Muscle layer of duodenum (tissue), 2 donors: Measurements from ENCODE around the gene TSPAN33.
A peak's percentile ranks its signal among the peaks of the same experiment; 100 is the strongest.
"Not testable (repeated sequence)": the region's sequence is repeated elsewhere in the genome, so short reads cannot be mapped to it uniquely, and the experiment has no call there.

Experiments
- H3K27ac ChIP-seq: one replicate; pipeline ENCODE4 v1.7.0; 2013; ENCODE audit warnings: mild to moderate bottlenecking, low read length
- H3K27me3 ChIP-seq: one replicate; pipeline ENCODE4 v1.7.0; 2013; ENCODE audit warnings: low read depth, mild to moderate bottlenecking, control low read depth, low read length
- H3K36me3 ChIP-seq, 2 donors: one replicate each; pipeline ENCODE4 v1.7.0; 2013; ENCODE audit warnings: low read length in 2 of 2, control low read depth in 1 of 2, mild to moderate bottlenecking in 1 of 2; ENCODE audit not compliant: insufficient read depth in 2 of 2, control insufficient read depth in 1 of 2
- H3K4me1 ChIP-seq, 2 donors: one replicate each; pipeline ENCODE4 v1.7.0; 2013; ENCODE audit warnings: low read length in 2 of 2, mild to moderate bottlenecking in 2 of 2, control low read depth in 1 of 2, moderate library complexity in 1 of 2; ENCODE audit not compliant: insufficient read depth in 2 of 2, control insufficient read depth in 1 of 2
- H3K4me3 ChIP-seq, 2 donors: one replicate each; pipeline ENCODE4 v1.7.0; 2013; ENCODE audit warnings: low read length in 2 of 2, low read depth in 1 of 2, mild to moderate bottlenecking in 1 of 2
- H3K9me3 ChIP-seq, 2 donors: one replicate each; pipeline ENCODE4 v1.7.0; 2013; ENCODE audit warnings: low read length in 2 of 2, control low read depth in 1 of 2, mild to moderate bottlenecking in 1 of 2; ENCODE audit not compliant: control insufficient read depth in 1 of 2
- donor health status: healthy.

Gene TSPAN33

DNA sequence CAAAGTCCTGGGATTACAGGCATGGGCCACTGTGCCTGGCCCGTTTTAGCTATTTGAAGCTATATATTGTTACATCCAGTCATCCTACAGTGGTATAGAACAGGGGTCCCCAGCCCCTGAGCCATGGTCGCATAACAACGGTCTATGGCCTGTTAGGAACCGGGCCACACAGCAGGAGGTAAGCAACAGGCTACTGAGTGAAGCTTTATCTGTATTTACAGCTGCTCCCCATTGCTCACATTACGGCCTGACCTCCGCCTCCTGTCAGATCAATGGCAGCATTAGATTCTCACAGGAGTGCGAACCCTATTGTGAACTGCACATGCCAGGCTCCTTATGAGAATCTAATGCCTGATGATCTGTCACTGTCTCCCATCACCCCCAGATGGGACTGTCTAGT is 26.3 kb upstream of the TSPAN33 start:
- Histone ChIP-seq H3K27me3 (no peaks in the 10 kb centered on the region), H3K4me1 (no peaks in the 10 kb centered on the region), H3K27ac (no peak overlapping the region), H3K36me3 (no peaks in the 10 kb centered on the region), H3K9me3 (peaks cover 0 to 5% of the 10 kb centered on the region in 2 donors), H3K4me3 (no peak overlapping the region)

DNA sequence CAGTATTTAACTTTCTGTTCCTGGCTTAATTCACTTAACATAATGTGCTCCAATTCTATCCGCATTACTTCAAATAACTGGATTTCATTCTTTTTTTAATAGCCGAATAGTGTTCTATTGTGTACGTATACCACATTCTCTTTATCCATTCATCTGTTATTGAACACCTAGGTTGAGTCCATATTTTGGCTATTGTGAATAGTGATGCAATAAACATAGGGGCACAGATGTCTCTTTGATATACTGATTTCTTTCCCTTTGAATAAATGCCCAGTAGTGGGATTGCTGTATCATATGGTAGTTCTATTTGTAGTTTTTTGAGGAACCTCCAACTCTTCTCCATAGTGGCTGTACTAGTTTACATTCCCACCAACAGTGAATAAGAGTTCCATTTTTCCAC is 25.5 kb upstream of the TSPAN33 start:
- Histone ChIP-seq H3K27ac (no peak overlapping the region), H3K4me3 (no peak overlapping the region), H3K36me3 (no peaks in the 10 kb centered on the region), H3K9me3 (peaks cover 0 to 5% of the 10 kb centered on the region in 2 donors), H3K27me3 (no peaks in the 10 kb centered on the region), H3K4me1 (no peaks in the 10 kb centered on the region)

DNA sequence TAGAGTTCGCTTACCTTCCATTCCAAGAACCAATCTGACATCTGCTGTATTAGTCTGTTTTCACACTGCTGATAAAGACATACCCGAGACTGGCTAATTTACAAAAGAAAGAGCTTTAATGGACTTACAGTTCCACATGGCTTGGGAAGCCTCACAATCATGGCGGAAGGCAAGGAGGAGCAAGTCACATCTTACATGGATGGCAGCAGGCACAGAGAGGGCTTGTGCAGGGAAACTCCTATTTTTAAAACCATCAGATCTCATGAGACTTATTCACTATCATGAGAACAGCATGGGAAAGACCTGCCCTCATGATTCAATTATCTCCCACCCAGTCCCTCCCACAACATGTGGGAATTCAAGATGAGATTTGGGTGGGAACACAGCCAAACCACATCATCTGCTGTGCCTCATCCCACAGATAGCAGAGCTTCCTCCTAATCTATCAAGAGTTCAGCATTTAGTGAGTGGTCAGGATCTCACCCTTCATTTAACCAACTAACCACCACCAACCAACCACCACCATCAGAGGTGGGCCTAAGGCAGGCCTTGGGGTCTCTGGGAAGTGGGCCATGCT is 22.9 kb upstream of the TSPAN33 start:
- not testable (repeated sequence) for H3K27ac ChIP-seq, H3K36me3 ChIP-seq, H3K9me3 ChIP-seq, H3K27me3 ChIP-seq, H3K4me1 ChIP-seq, H3K4me3 ChIP-seq

DNA sequence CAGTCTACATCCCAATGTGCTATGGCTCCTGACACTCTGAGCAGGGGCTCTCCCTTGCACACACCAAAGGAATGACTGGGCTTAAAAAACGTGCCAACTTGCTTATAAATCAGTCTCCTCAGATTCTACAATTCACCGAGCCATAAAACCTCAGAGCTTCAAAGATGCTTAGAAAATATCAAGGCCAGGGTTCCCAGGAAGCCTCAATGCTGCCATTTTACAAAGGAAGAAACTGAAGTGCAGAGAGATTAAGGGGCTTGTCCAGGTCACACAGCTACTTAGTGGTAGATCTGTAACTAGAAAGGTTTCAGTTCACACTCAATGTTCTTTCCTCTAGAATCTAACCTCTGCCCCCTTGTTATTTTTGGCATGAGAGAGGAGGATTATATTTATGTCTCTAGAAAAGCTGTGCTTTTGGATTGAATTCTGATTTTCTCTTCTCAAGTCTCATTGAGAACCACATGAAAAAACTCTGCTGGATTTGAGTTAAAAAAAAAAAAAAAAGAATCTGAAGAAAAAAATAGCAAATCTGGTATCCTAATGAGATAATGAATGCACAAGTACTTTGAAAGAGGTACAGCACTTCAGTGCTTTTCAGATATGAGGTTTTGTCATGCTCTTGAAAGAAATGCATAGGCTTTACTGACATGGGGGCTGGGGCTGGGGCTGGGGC is 22.3 kb upstream of the TSPAN33 start:
- H3K27ac ChIP-seq, result no peak overlapping the region
- no peak overlapping the region for H3K4me3 ChIP-seq
- H3K4me1 ChIP-seq, result no peaks in the 10 kb centered on the region
- no peaks in the 10 kb centered on the region for H3K9me3 ChIP-seq
- no peaks in the 10 kb centered on the region for H3K36me3 ChIP-seq
- H3K27me3 ChIP-seq, result no peaks in the 10 kb centered on the region

DNA sequence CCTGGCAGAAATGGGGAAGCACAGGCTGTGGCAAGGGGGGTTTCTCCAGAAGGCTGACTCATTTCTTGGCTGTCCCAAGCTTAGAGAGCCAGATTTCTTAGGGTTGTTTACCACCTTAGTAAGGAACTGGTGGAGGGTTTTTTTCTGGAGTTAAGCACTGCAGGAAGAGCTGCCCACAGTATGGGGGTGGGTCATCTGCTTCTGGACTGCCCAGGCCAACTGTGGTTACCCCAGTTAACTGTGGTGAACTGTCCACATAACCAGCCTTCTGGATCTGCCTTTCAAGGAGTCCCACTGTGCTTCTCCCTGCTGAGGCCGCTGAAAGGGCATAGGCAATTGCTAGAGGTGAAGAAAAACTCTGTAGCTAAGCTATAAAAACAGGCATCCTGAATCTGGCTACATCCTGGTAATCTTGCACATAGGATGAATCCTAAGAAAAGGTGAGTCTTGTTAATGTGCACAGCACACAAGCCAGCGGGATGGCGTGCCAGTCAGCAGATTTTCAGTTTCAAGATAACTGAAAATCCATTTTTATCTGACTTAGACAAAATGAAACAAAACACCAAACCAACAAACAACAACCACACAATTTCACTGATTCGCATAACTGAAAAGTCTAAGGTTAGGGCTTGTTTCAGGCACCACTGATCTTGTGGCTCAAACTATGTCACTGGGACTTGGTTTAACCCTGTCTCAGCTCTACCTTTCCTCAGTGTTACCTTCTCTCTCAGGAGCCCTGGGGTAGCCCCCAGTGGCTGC is 21.6 kb upstream of the TSPAN33 start:
- Histone ChIP-seq H3K4me1 (no peaks in the 10 kb centered on the region), H3K27ac (no peak overlapping the region), H3K27me3 (no peaks in the 10 kb centered on the region), H3K9me3 (no peaks in the 10 kb centered on the region), H3K36me3 (no peaks in the 10 kb centered on the region), H3K4me3 (no peak overlapping the region)

DNA sequence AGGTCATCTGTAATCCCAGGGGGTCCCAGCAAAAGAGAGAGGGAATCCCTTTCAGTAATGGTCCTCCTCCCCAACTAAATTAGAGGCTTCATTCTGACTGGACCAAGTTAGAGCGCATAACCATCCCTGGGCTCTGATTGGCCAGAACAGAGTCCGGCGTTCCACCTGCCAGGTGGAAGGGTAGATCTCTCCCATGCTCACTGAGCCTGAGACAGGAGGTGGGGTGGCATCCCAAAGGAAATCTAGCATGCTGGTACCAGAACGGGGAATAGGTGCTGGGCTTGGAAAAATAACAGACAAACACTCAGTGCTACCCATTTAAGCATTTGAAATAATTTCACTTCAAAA is 21.0 kb upstream of the TSPAN33 start:
- H3K4me3 ChIP-seq, result no peak overlapping the region
- H3K36me3 ChIP-seq, result no peaks in the 10 kb centered on the region
- H3K9me3 ChIP-seq, result no peaks in the 10 kb centered on the region
- H3K27me3 ChIP-seq, result no peaks in the 10 kb centered on the region
- H3K27ac ChIP-seq, result no peak overlapping the region
- H3K4me1 ChIP-seq, result no peaks in the 10 kb centered on the region

DNA sequence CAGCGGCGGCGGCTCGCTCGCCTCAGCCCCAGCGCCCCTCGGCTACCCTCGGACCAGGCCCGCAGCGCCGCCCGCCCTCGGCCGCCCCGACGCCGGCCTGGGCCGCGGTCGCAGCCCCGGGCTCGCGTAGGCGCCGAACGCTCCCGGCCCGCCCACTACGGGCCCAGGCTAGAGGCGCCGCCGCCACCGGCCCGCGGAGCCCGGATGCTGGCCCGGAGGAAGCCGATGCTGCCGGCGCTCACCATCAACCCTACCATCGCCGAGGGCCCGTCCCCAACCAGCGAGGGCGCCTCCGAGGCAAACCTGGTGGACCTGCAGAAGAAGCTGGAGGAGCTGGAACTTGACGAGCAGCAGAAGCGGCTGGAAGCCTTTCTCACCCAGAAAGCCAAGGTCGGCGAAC is 18.2 kb upstream of the TSPAN33 start:
- no peak overlapping the region for H3K27ac ChIP-seq
- H3K27me3 ChIP-seq, result no peaks in the 10 kb centered on the region
- no peaks in the 10 kb centered on the region for H3K9me3 ChIP-seq
- no peak overlapping the region for H3K4me3 ChIP-seq
- H3K36me3 ChIP-seq, result no peaks in the 10 kb centered on the region
- no peaks in the 10 kb centered on the region for H3K4me1 ChIP-seq

DNA sequence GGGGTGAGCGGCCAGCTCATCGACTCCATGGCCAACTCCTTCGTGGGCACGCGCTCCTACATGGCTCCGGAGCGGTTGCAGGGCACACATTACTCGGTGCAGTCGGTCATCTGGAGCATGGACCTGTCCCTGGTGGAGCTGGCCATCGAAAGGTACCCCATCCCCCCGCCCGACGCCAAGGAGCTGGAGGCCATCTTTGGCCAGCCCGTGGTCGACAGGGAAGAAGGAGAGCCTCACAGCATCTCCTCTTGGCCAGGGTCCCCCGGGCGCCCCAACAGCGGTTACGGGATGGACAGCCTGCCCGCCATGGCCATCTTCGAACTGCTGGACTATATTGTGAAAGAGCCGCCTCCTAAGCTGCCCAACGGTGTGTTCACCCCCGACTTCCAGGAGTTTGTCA is 17.4 kb upstream of the TSPAN33 start:
- Histone ChIP-seq H3K36me3 (no peaks in the 10 kb centered on the region), H3K9me3 (no peaks in the 10 kb centered on the region), H3K27ac (no peak overlapping the region), H3K4me1 (no peaks in the 10 kb centered on the region), H3K4me3 (no peak overlapping the region), H3K27me3 (no peaks in the 10 kb centered on the region)

DNA sequence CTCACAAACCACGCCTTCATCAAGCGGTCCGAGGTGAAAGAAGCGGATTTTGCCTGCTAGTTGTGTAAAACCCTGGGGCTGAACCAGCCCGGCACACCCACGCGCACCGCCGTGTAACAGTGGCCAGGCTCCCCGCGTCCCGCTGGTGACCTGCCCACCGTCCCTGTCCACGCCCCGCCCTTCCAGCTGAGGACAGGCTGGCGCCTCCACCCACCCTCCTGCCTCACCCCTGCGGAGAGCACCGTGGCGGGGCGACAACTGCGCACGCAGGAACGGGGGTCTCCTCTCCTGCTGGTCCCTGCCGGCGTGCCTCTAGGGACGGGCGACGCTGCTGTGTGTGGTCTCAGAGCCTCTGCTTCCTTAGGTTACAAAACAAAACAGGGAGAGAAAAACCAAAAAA is 16.9 kb upstream of the TSPAN33 start:
- no peaks in the 10 kb centered on the region for H3K4me1 ChIP-seq
- H3K9me3 ChIP-seq, result no peaks in the 10 kb centered on the region
- no peaks in the 10 kb centered on the region for H3K27me3 ChIP-seq
- no peak overlapping the region for H3K4me3 ChIP-seq
- no peak overlapping the region for H3K27ac ChIP-seq
- no peaks in the 10 kb centered on the region for H3K36me3 ChIP-seq

DNA sequence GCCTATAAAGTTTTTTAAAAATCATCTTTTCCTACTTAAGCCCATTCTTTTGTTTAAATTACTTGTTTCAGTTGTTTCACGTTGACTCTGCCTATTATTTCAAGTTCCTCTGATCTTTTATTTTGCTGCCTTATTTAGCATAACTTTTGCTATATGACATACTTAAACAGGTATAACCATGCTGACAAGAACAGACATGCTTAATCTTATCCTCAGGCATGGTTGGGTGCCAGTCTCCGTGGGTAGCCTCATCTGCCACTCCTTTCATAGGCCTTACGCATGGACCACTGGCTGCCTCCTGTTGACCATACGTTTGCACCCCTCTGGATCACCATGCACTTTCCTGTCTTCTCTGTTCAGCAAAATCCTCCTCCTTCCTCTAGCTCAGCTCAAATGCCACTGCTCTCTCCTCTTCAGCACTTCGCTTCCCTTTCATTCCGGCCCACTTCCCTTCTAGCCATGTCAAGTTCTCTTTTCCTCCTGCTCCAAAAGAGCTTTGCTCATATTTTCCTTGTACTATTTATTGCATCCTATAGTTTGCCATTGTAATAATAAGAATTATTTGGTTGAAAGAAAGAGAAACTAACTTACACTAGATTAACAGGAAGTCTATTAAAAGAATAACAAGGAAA is 10.0 kb upstream of the TSPAN33 start:
- Histone ChIP-seq H3K36me3 (no peaks in the 10 kb centered on the region), H3K27me3 (no peaks in the 10 kb centered on the region), H3K4me3 (no peak overlapping the region), H3K9me3 (no peaks in the 10 kb centered on the region), H3K27ac (peak overlapping the region; percentile 45), H3K4me1 (no peaks in the 10 kb centered on the region)

DNA sequence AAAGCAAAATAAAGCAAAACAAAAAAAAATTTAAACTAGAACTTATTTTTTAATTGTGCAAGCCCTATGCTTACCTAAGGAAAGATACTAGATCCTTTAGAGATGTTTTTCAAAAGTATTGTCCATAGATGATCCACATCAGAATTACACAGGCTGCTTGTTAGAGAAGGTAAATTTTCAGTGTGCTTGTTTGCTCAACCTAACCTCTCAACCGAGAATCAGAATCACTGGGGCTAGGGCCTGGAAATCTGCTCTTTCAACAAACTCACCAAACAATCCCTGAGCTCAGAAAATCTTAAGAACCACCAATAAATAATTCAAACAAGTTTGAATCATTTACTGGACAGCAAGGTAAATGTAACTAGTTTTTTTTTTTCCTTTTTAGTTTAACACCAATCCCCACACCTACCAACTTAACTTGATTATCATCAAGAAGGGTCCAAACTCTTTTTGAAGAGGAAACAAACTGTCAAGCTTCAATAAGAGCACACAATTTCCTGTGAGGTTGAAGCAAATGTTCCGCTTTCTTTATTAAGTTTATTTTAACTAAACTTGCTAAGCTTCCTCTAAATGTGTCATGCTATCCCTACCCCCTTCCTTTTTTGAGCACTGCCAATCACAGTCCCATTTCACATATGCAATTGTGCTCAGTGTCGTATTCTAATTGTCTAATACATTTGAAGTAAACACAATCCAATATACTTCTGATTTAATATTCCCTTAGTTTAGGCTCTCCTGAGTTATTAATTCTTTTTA is 7.4 kb upstream of the TSPAN33 start:
- peak overlapping the region; percentile 39 for H3K27ac ChIP-seq
- H3K4me3 ChIP-seq, result no peak overlapping the region
- no peaks in the 10 kb centered on the region for H3K27me3 ChIP-seq
- H3K36me3 ChIP-seq, result no peaks in the 10 kb centered on the region
- H3K4me1 ChIP-seq, result no peaks in the 10 kb centered on the region
- H3K9me3 ChIP-seq, result no peaks in the 10 kb centered on the region
